NCI-H82 (cell line): ENCODE results near the gene RGS8.

Experiments used
- DNase-seq: peaks from one replicate; lab custom pipeline; 2025; lab: John Stamatoyannopoulos, UW

Gene RGS8, protein sequence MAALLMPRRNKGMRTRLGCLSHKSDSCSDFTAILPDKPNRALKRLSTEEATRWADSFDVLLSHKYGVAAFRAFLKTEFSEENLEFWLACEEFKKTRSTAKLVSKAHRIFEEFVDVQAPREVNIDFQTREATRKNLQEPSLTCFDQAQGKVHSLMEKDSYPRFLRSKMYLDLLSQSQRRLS

DNA sequence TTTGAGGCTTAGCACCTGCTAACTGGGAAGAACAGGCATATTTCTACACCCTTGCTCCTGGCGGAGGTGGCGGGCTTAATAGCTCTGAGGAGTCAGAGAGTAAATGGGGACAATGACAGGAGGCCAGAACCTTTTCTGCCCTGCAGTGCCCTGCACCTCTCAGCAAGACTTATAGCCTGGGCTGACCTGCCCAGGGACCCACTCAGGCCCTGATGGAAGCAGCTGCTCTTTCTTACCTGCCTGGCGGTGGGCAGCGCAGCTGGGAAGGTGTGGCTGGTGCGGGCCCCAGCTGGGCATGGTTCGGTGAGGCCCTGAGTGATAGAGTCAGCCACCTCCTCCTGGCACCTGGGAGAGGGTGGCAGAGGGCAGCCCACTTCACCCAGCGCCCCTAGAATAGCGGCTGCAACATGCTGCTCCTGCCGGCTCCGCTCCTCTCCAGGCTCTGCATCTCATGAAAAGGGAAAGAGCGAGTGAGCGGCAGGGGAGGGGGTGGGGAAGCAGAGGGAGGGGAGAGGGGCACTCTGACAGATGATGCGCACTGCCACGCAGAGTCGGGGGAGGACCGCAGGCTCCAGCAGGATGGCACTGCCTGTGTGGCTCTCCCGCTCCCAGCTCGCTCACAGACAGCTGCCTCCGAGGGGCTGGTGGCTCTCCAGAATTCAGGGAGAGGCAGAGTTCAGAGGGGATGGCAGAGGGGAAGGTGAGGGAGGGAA is at the start of gene RGS8:
RGS8 (minus strand) TSS at position 472 of the 713 bp plus-strand sequence. CDS start 14,938 bp downstream, outside the sequence.
- DNase-seq, result no peak

DNA sequence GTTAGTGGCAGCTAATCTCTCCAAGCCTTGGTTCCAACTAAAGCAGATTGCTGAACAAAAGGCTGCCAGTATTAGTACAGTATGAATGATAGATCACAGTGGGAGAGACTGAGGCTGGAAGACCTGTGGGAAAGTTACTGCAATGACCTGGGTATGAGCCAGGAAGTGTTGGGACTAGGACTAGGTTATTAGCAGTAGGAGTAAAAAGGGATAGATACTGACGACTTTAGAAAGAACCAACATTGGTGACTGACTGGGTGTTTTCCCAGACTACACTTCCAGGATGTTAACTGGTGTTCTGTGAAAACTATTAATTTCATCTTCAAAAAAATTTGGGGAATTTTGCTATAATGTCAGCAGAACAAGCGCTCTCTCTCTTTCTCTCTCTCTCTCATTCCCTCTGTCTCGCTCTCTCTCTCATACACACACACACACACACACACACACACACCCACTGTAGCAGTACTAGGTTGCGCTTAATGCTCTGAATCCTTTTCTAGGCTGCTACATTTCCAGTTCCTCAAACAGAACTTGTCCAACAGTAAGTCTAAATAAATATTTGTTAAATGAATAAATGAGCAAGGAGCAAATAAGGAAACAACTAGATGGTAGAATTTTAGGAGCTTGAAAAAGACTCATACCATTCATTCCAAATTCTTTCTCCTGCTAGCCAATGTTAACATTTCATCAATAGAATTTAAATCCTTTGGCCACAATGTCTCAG is 47.6 kb upstream of the RGS8 start:
- peak; percentile 35 for DNase-seq

DNA sequence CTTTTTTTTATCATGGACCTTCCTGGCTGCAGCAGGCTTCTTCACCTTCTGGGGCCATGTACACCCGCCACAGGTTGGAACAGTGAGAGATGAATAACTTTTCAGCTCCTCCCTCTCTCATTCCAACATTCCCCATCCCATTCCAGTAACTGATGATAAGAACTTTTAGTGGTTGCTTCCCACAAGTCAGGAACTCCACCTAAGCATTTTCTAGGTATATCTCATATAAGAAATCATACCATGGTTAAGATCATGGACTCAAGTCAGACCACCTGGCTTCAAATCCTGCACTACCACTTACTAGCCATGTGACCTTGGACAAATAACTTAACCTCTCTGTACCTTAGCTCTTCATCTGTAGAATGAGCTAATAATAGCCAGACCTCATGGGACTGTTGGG is 42.5 kb upstream of the RGS8 start:
- DNase-seq, result no peak

DNA sequence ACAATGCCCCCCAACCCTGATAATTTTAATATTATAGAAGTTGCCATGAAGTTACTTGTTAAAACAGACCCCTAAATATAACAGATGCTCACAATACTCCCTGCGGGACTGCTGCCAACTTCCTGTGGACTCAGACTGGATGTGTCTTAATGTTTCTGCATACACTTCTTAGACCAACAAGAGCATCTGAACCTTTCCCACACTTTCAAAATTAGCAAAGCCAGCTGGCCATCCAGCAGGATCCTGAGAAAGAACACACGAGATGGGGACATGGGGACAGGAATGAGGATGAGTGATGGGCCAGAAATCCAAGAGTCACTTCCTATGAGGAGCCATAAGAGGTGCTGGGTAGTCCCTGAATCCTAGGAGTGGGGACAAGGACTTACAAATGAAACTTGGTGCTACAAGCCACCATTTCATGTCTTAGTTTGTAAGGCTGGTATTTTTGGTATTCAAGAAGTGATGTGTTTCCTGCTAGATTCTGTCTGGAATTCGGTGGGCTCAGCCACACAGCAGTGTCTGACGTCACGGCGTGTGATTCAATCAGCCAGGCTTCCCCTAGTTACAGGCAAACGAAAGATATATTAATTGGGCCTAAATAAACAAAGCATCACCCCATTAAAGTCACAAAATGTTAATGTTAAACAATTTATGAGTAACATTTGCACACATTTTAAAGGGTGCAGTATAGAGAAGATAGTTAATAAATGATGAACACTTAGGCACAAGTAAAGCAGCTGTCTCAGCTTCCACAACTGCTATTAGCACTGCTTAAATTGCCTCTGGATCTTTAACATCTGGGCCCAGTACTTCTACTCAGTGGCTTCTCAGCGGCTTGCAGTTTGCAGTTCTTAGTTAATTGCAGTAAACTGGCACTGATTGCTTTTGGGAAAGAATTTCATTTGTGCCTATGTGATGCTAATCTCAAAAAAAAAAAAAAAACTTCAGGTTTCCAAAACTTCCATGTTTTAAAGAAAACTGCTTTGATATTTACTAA is 41.2 kb upstream of the RGS8 start:
- no peak for DNase-seq

DNA sequence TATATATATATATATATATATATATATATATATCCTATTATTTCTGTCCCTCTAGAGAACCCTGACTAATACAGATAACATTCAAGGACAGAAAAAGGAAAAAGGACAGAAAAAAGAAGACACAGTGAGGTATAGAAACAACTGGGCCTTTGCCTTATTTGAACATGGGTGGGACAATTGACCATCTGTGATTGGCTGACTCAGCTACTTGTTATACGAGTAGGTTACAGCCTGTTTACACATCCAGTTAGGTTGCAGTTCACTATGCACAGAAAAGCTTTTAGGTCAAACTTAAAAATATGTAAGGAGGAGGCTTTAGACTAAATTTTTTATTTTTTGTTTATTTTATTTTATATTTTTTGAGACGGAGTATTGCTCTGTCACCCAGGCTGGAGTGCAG is 39.8 kb upstream of the RGS8 start:
- no peak for DNase-seq

DNA sequence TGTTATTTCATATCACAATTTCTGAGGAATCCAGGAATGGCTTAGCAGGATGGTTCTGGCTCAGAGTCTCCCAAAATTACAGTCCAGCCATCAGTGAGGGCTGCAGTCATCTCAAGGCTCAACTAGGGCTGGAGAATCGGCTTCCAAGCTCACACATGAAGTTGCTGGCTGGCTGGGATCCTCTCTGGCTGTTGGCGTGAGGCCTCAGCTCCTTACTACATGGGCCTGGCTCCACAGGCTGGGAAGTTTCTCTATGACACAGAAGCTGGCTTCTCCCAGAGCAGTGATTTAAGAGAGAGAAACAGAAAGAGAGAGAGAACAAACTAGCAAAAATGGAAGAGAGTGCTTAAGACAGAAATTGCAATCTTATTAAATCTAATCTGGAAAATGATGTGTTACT is 38.8 kb upstream of the RGS8 start:
- no peak for DNase-seq

DNA sequence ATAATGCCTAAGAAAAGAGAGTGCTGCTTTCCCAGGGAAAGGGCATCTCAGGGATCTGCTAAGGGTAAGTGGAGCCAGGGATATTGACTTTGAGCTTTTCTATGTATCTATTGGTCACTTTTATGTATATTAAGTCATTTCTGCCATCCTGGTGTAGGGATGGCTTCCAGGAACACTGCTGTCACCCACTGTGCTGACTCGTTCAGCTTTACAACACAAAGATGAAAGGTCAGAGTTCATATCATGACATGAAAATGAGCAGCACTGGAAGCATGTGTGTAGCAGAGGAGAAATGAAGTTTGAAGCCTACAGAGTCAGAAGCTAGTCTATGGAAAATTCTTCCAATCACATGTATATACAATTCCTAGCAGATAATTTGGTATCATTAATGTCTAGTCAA is 37.1 kb upstream of the RGS8 start:
- DNase-seq, result no peak

DNA sequence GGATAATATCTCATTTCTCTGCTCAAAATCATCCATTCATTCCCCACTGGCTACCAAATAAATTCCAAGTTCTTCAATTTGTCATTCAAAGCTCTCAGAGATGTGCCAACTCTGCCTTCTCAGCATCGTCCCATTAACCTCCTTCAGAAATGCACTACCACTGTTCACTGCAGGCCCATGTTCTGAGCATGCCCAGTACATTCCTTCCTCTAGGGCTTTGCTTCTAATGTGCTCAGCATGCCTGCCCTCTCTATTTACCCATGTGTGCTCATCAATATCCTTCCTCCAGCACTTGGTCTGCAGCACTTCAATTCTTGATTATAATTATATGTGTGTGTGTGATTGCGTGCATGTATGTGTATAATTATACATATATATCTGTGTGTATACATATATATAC is 36.1 kb upstream of the RGS8 start:
- DNase-seq, result peak; percentile 35

DNA sequence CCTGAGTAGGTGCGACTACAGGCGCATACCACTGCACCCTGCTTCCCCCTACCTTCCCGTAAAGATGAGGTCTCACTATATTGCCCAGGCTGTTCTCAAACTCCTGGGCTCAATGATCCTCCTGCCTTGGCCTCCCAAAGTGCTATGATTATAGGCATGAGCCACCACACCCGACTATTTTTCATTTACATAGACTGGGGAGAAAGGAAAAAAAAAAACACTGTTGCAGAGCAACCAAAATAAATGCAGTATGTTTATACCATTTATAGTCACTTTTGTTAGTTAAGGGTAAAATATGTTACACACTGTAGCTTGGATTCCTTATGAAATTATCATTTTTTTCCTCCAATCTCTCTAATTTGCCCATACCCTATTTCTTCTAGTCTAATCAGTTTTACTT is 35.2 kb upstream of the RGS8 start:
- no peak for DNase-seq

DNA sequence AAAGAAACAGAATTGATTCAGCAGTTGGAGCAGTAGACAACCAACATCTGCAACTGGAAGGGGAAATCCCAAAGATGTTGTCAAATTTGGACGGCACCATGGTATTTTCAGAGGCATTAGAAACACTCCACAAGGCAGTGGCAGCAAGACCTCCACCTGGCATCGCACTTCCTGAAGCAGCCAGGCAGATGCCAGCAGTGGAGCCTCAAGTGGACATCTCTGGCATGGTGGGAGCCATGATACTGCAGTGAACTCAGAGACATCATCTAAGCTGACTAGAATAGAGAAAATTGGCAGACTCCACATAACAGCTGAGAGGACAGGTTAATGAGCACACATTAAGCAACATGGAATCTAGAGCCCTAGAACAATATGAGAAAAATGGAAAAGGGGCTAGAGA is 33.9 kb upstream of the RGS8 start:
- no peak for DNase-seq

DNA sequence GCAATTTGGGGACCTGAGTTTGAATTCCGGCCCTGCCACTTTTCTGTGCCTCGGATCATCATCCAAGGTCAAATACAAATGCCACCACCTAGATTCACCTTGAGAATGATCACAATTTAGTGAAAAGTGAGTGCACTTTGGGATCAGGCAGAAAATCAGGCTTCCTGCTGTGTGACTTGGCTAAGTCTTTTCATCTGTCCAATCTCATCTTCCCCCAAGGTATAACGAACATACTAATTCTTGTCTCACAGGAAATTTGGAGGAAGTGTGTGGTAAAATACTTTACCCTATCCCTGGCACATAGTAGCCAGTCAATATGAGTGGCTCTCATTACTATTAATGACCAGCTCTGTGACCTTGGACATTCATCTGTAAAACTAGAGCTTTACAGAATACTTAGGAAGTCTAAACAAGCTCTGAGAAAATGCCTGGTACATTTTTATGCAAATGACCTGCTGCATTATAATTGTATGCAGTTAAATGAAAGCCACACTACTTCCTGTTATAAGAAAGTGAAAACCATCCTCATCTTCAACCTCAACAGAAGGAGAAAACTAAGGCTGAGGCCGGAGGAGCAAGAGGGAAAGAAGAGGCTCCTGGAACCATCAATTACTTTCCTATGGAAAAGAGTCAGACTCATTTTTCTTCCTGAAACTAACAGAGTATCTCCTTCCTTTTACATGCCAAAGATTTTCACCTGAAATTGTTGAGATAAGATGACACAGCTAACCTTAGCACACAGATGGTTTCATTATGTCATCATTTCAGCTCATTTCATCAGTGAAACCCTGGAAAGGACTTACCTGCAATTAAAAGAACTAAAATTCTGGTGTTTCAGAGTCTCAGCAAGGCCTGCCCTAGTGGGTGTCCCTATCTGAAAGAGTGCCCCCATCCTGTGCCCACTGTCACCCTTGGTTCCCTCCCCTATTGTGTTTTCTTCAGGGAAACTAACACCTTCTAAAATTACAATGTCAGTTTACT is 32.6 kb upstream of the RGS8 start:
- no peak for DNase-seq

DNA sequence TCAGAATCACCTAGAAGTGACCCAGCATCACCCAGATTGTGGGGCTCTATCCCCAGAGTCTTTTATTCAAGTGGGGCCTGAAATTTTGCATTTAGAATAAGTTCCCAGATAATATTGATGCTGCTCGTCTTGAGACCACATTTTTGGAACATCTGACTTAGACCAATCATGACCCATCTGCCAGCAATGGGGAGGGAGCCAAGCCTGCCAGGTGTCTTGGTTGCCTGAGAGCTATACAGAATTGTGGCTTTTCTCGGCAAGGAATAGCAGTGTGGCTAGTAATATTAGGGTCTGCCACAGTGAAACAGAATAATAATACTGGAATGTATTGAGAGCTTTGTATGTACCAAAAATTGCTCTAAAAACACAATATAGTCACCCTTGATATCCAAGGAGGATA is 31.1 kb upstream of the RGS8 start:
- no peak for DNase-seq

DNA sequence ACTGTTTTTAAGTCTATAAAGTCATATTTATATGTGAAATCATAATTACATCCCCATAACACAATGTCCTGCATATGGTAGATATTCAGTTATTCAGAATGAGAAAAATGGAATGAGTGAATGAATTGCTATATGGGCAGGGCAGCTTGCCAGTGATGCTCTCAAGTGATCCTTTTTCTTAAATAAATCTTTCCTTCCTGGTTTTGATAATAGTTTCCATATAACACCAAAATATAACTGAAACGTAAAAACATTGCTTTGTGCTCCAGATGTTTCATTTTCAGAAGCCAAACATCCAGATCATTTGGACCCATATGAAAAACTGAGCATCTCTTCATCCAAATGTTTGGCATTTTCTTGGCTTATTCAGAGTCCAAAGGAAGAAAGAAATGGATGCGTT is 30.2 kb upstream of the RGS8 start:
- DNase-seq, result no peak

DNA sequence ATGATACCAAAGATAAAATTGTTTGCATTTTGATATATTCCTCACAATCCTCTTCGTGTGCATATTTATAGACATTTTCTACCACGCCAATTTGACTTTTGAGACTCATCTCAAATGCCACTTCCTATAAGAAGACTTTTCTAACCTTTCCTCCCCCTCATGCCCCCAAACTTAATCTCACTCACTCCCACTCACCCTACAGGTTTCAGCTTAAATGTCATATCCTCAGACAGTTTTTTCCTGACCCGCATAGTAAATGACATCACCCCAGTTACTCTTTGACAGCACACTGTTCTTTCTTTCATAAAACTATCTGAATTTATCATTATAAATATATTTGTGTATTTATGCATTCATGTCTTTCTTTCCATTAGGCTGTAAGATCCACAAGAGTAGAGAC is 29.6 kb upstream of the RGS8 start:
- no peak for DNase-seq

DNA sequence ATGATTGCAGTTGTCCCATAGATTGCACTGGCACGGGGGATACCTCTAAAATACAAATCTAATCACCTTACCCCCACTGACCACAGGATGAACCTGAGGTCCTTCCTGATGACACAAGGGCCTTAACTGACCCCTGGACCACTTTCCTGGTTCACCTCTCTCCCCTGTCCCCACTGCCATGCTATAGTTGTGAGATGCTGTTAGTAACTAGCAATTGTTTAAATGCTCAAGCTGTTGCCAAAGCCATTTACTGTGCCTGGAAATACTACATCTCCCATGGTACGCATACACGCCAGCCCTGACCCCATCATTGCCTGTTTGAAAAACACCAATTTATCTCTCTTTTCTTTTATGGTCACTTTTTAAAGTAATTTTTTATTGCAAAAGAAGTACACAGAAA is 29.1 kb upstream of the RGS8 start:
- DNase-seq, result no peak

DNA sequence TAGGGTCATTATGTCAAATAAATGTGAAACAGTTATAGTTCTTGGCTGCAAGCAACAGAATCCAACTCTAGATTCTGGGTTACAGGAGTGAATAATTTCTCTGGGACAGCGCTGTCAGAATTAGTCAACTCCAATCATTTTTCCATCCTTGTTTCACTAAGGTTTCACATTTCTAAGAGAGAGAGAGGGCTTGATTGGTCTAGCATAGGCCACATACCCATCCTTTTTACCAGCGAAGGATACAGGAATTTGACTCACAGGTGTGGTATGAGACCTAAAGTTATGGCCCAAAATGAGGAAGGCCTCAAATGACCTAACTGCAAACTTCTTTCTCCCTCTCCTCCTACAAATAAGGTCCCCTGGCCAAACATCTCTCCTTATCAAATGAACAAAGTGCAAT is 25.5 kb upstream of the RGS8 start:
- DNase-seq, result no peak

DNA sequence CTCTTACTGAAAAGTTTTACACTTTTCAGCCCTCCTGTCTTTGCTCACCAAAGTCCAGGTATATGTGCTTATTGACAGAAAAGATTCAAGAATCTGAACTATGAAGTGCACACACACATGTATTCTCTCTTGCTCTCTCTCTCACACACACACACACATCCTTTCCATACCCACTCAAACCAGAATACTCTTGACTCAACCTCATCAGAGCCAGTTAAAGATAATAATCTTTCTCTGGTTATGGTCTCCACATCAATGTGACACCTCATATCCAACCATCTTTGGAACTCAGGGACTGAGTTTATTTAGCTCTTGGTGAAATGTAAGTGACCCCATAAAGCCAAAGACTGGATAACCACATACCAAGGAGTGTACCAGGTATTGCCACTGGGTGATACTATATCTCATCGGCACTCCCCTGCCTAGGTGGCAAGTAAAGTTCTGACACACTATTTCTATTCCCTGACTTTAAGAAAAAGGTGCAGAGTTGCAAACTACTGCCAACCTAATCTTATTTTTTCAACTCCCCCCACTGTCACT is 24.9 kb upstream of the RGS8 start:
- DNase-seq, result no peak

DNA sequence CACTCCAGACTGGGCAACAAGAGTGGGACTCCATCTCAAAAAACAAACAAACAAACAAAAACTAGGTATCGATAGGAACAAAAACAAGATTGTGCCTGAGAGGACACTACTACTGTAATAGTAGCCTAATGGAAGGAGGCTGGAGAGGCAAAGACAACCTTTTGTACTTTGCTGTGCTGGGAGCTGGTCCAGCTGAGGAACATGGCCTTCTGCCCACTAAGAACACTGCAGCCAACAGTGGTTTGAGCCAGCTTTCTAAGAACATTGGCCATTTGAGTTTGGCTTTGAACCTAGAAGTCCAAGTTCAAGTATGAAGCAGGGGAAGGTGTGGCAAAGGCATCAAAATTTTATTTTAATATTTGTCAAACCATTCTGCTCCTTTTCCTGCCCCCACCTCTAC is 22.7 kb upstream of the RGS8 start:
- no peak for DNase-seq

DNA sequence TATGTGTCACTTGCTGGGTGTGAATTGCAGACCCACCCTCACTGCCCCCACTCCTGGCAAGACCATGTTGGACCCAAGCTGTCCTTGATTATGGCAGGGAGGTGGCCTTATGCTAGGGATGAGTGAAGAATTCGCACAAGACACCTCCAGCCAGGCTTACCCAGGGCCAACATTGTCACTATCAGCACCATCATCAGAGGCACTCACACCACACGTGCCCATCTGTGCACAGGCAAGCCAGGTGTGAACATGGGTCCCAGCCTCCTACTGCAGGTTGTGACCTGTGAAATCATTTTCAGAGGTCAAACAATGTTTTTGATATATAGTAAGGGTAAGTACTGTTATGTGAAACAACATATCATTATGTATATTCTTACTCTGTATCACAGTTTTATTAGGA is 20.3 kb upstream of the RGS8 start:
- DNase-seq, result no peak

DNA sequence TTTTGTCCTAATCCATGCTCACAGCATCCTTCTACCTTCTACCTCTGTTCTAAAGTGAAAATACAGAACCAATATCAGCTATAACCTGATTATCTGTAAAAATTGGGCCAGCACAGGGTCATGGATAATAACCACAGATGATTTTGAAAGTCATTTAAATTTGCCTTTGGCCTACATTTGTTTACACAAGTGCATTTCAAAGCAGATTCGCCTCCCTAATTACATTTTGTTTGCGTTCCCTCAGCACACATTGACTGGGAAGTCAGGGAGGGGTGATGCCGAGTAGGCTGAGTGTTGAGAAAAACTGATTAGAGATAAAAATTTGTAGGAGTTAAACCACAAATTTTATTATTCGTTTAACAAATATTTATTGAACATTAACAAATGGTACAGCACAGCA is 19.2 kb upstream of the RGS8 start:
- DNase-seq, result peak; percentile 67
